Trophoblast cell (in vitro differentiated cells and primary cell): Measurements from ENCODE around the gene CD163L1.
"Not testable (repeated sequence)": the region's sequence is repeated elsewhere in the genome, so short reads cannot be mapped to it uniquely, and the experiment has no call there.

Source experiments
- DNase-seq, 2 donors: peaks; one replicate each; pipeline ENCODE4 v3.0.0-alpha.2; 2016
- H2AFZ ChIP-seq: 2 replicates; pipeline ENCODE4 v1.6.1; 2013; ENCODE audit warnings: low read length, moderate library complexity, mild to moderate bottlenecking; ENCODE audit not compliant: insufficient read depth, poor library complexity
- H2AK5ac ChIP-seq: 2 replicates; pipeline ENCODE4 v1.6.1; 2013; ENCODE audit warnings: mild to moderate bottlenecking, low read length
- H2BK120ac ChIP-seq: 2 replicates; pipeline ENCODE4 v1.6.1; 2013; ENCODE audit warnings: low read length, mild to moderate bottlenecking, moderate library complexity; ENCODE audit not compliant: insufficient read depth, poor library complexity
- H2BK12ac ChIP-seq: 2 replicates; pipeline ENCODE4 v1.6.1; 2013; ENCODE audit warnings: mild to moderate bottlenecking, low read length, moderate library complexity
- H2BK5ac ChIP-seq: 2 replicates; pipeline ENCODE4 v1.6.1; 2013; ENCODE audit warnings: low read length, low read depth, moderate library complexity, mild to moderate bottlenecking; ENCODE audit not compliant: poor library complexity
- H3K14ac ChIP-seq: 2 replicates; pipeline ENCODE4 v1.6.1; 2013; ENCODE audit warnings: mild to moderate bottlenecking, low read length
- H3K18ac ChIP-seq: 2 replicates; pipeline ENCODE4 v1.6.1; 2013; ENCODE audit warnings: mild to moderate bottlenecking, low read length
- H3K23ac ChIP-seq: 2 replicates; pipeline ENCODE4 v1.6.1; 2013; ENCODE audit warnings: low read length
- H3K27ac ChIP-seq: 2 replicates; pipeline ENCODE4 v1.5.1; 2013; ENCODE audit warnings: low read depth, mild to moderate bottlenecking, inconsistent platforms, low read length, moderate library complexity
- H3K27me3 ChIP-seq: 2 replicates; pipeline ENCODE4 v1.6.1; 2013; ENCODE audit warnings: inconsistent platforms, mild to moderate bottlenecking, low read length, moderate library complexity; ENCODE audit not compliant: insufficient read depth
- H3K36me3 ChIP-seq, 2 experiments: 1 replicate in 1 of 2; 2 replicates in 1 of 2; pipeline ENCODE4 v1.6.1; 2013; ENCODE audit warnings: low read length in 2 of 2, mild to moderate bottlenecking in 2 of 2, moderate library complexity in 1 of 2; ENCODE audit not compliant: insufficient read depth in 2 of 2, control insufficient read depth in 1 of 2
- H3K4ac ChIP-seq: 2 replicates; pipeline ENCODE4 v1.6.1; 2013; ENCODE audit warnings: low read depth, mild to moderate bottlenecking, low read length, moderate library complexity
- H3K4me1 ChIP-seq, 2 experiments: 1 replicate in 1 of 2; 2 replicates in 1 of 2; pipeline ENCODE4 v1.6.1; 2013; ENCODE audit warnings: low read length in 2 of 2, mild to moderate bottlenecking in 2 of 2, moderate library complexity in 1 of 2; ENCODE audit not compliant: insufficient read depth in 2 of 2, control insufficient read depth in 1 of 2
- H3K4me2 ChIP-seq: 2 replicates; pipeline ENCODE4 v1.6.1; 2013; ENCODE audit warnings: inconsistent platforms, mild to moderate bottlenecking, low read length, moderate library complexity
- H3K4me3 ChIP-seq: 2 replicates; pipeline ENCODE4 v1.5.1; 2013; ENCODE audit warnings: mild to moderate bottlenecking, low read depth, low read length, inconsistent platforms
- H3K79me1 ChIP-seq: one replicate; pipeline ENCODE4 v1.6.1; 2013; ENCODE audit warnings: low read length
- H3K79me2 ChIP-seq: 2 replicates; pipeline ENCODE4 v1.6.1; 2013; ENCODE audit warnings: low read length, mild to moderate bottlenecking; ENCODE audit not compliant: control insufficient read depth, insufficient read depth, poor library complexity
- H3K9ac ChIP-seq: 2 replicates; pipeline ENCODE4 v1.6.1; 2013; ENCODE audit warnings: mild to moderate bottlenecking, low read length
- H3K9me3 ChIP-seq: 2 replicates; pipeline ENCODE4 v1.6.1; 2013; ENCODE audit warnings: low read depth, mild to moderate bottlenecking, control low read depth, inconsistent platforms, low read length; ENCODE audit not compliant: insufficient read depth
- H4K12ac ChIP-seq: 2 replicates; pipeline ENCODE4 v1.6.1; 2013; ENCODE audit warnings: low read depth, mild to moderate bottlenecking, low read length, moderate library complexity
- H4K8ac ChIP-seq: 2 replicates; pipeline ENCODE4 v1.6.1; 2013; ENCODE audit warnings: low read depth, mild to moderate bottlenecking, low read length, moderate library complexity
- H4K91ac ChIP-seq: one replicate; pipeline ENCODE4 v1.6.1; 2013; ENCODE audit warnings: low read depth, mild to moderate bottlenecking, low read length, moderate library complexity
- WGBS: extraction: QIAGEN DNeasy Blood & Tissue Kit; methylation state at CpG from one replicate; pipeline ENCODE4 v1.1.7; 2013; ENCODE audit warnings: missing lambda C conversion rate; ENCODE audit not compliant: insufficient read length, insufficient coverage; ENCODE audit errors: extremely low coverage; 5-methylcytosine and 5-hydroxymethylcytosine counted together

The CD163L1 gene

DNA sequence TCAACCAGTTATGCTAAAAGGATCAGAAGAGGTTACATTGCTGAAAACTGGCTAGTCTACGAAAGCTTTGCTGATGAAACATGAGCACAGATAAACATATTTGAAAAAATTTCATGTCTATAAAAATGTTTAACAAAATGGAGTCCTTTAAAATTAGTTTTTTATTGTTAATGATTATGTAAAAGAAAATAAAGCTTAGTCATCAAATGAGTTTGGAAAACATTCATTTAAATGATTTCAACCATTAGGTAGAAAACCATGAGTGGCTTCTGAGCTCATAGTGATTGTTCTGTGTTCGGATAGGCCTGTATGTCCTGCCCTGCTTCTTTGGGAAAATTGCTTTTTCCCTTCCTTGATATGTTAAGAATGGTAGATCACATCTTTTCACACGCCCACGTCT lies 584 bp upstream of the CD163L1 start:
- H4K91ac ChIP-seq = no peak overlapping the region
- no peak overlapping the region for H3K4me2 ChIP-seq
- H3K14ac ChIP-seq = no peak overlapping the region
- H3K4me3 ChIP-seq = no peak overlapping the region
- DNase-seq = no peak
- no peak overlapping the region for H2BK12ac ChIP-seq
- H3K27ac ChIP-seq = no peak overlapping the region
- H3K9ac ChIP-seq = no peak overlapping the region
- no peaks in the 10 kb centered on the region for H3K79me2 ChIP-seq
- H2AFZ ChIP-seq = no peak overlapping the region
- no peak overlapping the region for H2BK5ac ChIP-seq
- no peak overlapping the region for H3K18ac ChIP-seq
- H3K27me3 ChIP-seq = no peaks in the 10 kb centered on the region
- H3K4me1 ChIP-seq = no peaks in the 10 kb centered on the region
- no peak overlapping the region for H2BK120ac ChIP-seq
- no peaks in the 10 kb centered on the region for H3K36me3 ChIP-seq
- peaks cover 1% of the 10 kb centered on the region for H3K9me3 ChIP-seq
- H4K12ac ChIP-seq = no peak overlapping the region
- no peak overlapping the region for H2AK5ac ChIP-seq
- peaks cover 4% of the 10 kb centered on the region for H3K79me1 ChIP-seq
- WGBS = no CpG with 5 or more reads among the region's 4 CpGs
- no peak overlapping the region for H3K23ac ChIP-seq
- H3K4ac ChIP-seq = no peak overlapping the region
- no peak overlapping the region for H4K8ac ChIP-seq

DNA sequence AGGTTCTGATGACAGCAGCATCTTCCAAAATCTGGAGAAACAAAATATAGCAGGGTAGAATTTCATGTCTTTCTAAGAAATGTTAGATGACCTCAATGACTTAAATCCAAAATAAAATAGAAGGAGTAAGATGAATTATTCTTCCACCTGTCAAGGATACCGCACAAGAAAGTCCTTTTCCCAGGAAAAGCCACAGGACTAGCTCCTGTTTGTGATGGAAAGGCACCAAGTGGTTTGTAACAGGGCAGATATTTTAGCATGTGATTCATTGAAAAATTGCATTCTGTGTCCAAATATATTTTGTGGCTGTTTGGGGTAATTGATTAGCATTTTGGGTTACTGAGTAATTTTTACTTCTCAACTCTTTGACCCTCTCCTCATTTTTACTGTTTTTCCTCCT lies 2.7 kb downstream of the CD163L1 start:
- Histone ChIP-seq H4K91ac (no peak overlapping the region), H3K4ac (no peak overlapping the region), H3K18ac (no peak overlapping the region), H3K4me2 (no peak overlapping the region), H3K27me3 (no peaks in the 10 kb centered on the region), H3K79me2 (no peaks in the 10 kb centered on the region), H4K12ac (no peak overlapping the region), H3K36me3 (no peaks in the 10 kb centered on the region), H3K4me3 (no peak overlapping the region), H3K79me1 (peaks cover 4% of the 10 kb centered on the region), H2BK12ac (no peak overlapping the region), H4K8ac (no peak overlapping the region), H2AK5ac (no peak overlapping the region), H3K4me1 (no peaks in the 10 kb centered on the region), H3K14ac (no peak overlapping the region), H2BK120ac (no peak overlapping the region), H3K23ac (no peak overlapping the region), H2BK5ac (no peak overlapping the region), H3K9ac (no peak overlapping the region), H3K9me3 (no peaks in the 10 kb centered on the region), H2AFZ (no peak overlapping the region), H3K27ac (no peak overlapping the region)
- no peak for DNase-seq
- WGBS = no CpG with 5 or more reads among the region's 1 CpG

GRCh38 chr12:7439579-7440505 lies 4.1 kb downstream of the CD163L1 start:
- Histone ChIP-seq H3K79me1 (peaks cover 4% of the 10 kb centered on the region), H3K4me2 (peak overlapping the region; percentile 70), H3K4me3 (peak overlapping the region; percentile 78), H4K8ac (peak overlapping the region; percentile 38), H3K79me2 (no peaks in the 10 kb centered on the region), H3K4ac (no peak overlapping the region), H3K4me1 (no peaks in the 10 kb centered on the region), H3K23ac (no peak overlapping the region), H2BK120ac (peak overlapping the region; percentile 13), H3K18ac (peak overlapping the region; percentile 41), H4K91ac (peak overlapping the region; percentile 66), H3K9me3 (no peaks in the 10 kb centered on the region), H3K27ac (peak overlapping the region; percentile 2), H2AFZ (peak overlapping the region; percentile 80), H2BK5ac (no peak overlapping the region), H3K27me3 (no peaks in the 10 kb centered on the region), H4K12ac (peak overlapping the region; percentile 77), H2BK12ac (no peak overlapping the region), H3K36me3 (no peaks in the 10 kb centered on the region), H3K9ac (no peak overlapping the region), H3K14ac (no peak overlapping the region), H2AK5ac (no peak overlapping the region)
- WGBS = no CpG with 5 or more reads among the region's 84 CpGs
- peak; percentile 79 to 82 for DNase-seq

GRCh38 chr12:7438291-7438995 lies 5.5 kb downstream of the CD163L1 start:
- H3K4me3 ChIP-seq, H3K9ac ChIP-seq, DNase-seq, H2BK12ac ChIP-seq, H2AFZ ChIP-seq, H3K14ac ChIP-seq, H4K8ac ChIP-seq, H3K9me3 ChIP-seq, H2BK5ac ChIP-seq, H4K91ac ChIP-seq, H2BK120ac ChIP-seq, H3K27me3 ChIP-seq, H3K27ac ChIP-seq, H4K12ac ChIP-seq, H3K4me2 ChIP-seq, H3K4ac ChIP-seq, H3K79me2 ChIP-seq, H3K4me1 ChIP-seq, H2AK5ac ChIP-seq, H3K18ac ChIP-seq, H3K23ac ChIP-seq, H3K79me1 ChIP-seq, H3K36me3 ChIP-seq: not testable (repeated sequence)
- WGBS = no CpG with 5 or more reads among the region's 8 CpGs
